Measurements from ENCODE around the gene EEF1AKMT1.

GRCh38 chr13:20701461-20701860 lies 72.3 kb downstream of the EEF1AKMT1 start:
- TF ChIP-seq POLR2A (IDR thresholded peaks at IDR 0.05), result no peak
- no peak for TF ChIP-seq POLR2AphosphoS5 (IDR thresholded peaks at IDR 0.05)
- TF ChIP-seq CTCF (IDR thresholded peaks at IDR 0.05), result no peak

Measured in sigmoid colon (tissue), 4 donors.